ENCODE measurements around the gene TBC1D9B. TPM values are rescaled to one million over a fixed set of nuclear protein-coding genes. Genes with fewer than 3 reads are reported as not detected.

TBC1D9B gene
- total and polyA plus RNA-seq, 2 of the 13 experiments (the other 11 are each of a cell fraction or from before 2014, with no cell fraction given) = 35.0 to 50.0 TPM

DNA sequence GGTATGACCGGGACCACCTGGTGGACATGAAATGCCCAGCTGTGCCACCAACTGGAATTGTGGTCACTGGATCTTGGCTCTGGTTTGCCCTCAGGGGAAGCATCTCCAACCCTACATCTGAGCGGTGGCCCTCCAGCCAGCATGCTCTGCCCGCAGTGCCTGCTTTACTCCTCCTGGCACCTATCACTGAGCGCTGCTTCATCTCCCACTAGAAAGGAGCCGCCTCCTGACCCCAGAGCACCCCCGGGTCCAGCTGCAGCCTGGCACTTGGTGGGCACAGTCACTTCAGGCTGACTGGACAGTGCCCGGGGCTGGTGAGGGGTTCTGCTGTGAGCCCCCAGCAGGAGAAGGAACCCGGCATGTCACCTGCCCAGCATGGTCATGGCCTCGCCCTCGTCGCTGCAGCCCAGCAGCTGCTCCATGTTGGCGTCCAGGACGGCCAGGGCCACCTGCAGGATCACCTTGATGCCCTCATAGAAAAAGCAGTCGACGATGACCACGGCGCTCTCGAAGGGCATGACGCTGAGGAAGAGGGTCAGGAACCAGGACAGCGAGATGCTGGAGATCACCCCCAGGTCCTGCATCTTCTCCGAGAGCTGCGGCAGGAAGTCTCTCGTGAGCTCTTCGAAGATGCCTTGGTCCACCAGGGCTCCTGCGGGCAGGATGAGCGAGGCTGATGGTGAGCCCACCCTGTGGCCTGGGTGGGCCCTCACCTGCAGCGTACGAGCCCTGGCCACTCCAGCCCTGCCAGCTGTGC lies 33.0 kb downstream of the TBC1D9B start:
- Histone ChIP-seq H3K79me2 (ENCODE audit: insufficient read depth, low read length) (no peaks in the 10 kb centered on the region), H3K27me3 (ENCODE audit: control insufficient read depth in 1 of 2, insufficient read depth in 2 of 2, low read length in 2 of 2) (no peaks in the 10 kb centered on the region), H4K20me1 (ENCODE audit: insufficient read depth, low read length) (no peaks in the 10 kb centered on the region), H3K4me3 (replicated peaks in 1 of 3; ENCODE audit: insufficient read depth in 1 of 3, low read depth in 2 of 3, low read length in 3 of 3) (no peak overlapping the region), H3K36me3 (replicated peaks in 1 of 2; ENCODE audit: control insufficient read depth in 1 of 2, insufficient read depth in 2 of 2, low read length in 2 of 2) (peaks cover 22 to 61% of the 10 kb centered on the region in 2 experiments; a peak in 4 of 5 replicates), H3K9ac (ENCODE audit: insufficient read depth, low read depth, low read length) (no peak overlapping the region), H2AFZ (ENCODE audit: low read length) (no peak overlapping the region), H3K4me2 (ENCODE audit: low read depth, low read length) (no peak overlapping the region), H3K4me1 (ENCODE audit: insufficient read depth, low read length) (no peaks in the 10 kb centered on the region), H3K9me3 (ENCODE audit: low read length) (no peaks in the 10 kb centered on the region), H3K27ac (ENCODE audit: extremely low read length, insufficient read depth, low read length) (no peak overlapping the region)
- POLR2A ChIA-PET = no interaction called here
- ATAC-seq (no peak), DNase-seq (ENCODE audit: low spot score) (no peak), FAIRE-seq (no peak)
- intact Hi-C loops (cut with micrococcal nuclease; ENCODE audit: unreplicated experiment) = no loop called here
- BruUV-seq (replicated peaks) = no TSS peak
- in situ Hi-C loops (cut with HindIII; ENCODE audit: extremely low pct_ligation_motif_present, low pct_unique_long_range_greater_than_20kb) = no loop called here
- CTCF ChIA-PET (ENCODE audit: low intra/inter-chr PET ratio, low total read pairs) = no interaction called here
- TF ChIP-seq RFX1 (IDR thresholded peaks at IDR 0.05) (no peak), ZNF687 (CRISPR knock-in tag; IDR thresholded peaks at IDR 0.05) (peak; percentile 19; the same call in 1 of the 2 replicates), ZNF333 (CRISPR knock-in tag; IDR thresholded peaks at IDR 0.05; ENCODE audit: borderline replicate concordance) (no peak), KLF16 (CRISPR knock-in tag; IDR thresholded peaks at IDR 0.05) (no peak), UBTF (CRISPR knock-in tag; IDR thresholded peaks at IDR 0.05) (no peak), TBP (CRISPR knock-in tag; IDR thresholded peaks at IDR 0.05) (no peak), IRF9 (CRISPR knock-in tag; IDR thresholded peaks at IDR 0.05; ENCODE audit: borderline replicate concordance) (no peak), ZNF644 (CRISPR knock-in tag; IDR thresholded peaks at IDR 0.05; ENCODE audit: low read depth) (no peak), NFKB2 (CRISPR knock-in tag; IDR thresholded peaks at IDR 0.05; ENCODE audit: borderline replicate concordance) (no peak), AGO2 (optimal IDR thresholded peaks at IDR 0.05; ENCODE audit: low read depth, low read length) (peak; percentile 49), DMAP1 (CRISPR knock-in tag; IDR thresholded peaks at IDR 0.05) (no peak)
- TF ChIP-seq, protein P1, sequence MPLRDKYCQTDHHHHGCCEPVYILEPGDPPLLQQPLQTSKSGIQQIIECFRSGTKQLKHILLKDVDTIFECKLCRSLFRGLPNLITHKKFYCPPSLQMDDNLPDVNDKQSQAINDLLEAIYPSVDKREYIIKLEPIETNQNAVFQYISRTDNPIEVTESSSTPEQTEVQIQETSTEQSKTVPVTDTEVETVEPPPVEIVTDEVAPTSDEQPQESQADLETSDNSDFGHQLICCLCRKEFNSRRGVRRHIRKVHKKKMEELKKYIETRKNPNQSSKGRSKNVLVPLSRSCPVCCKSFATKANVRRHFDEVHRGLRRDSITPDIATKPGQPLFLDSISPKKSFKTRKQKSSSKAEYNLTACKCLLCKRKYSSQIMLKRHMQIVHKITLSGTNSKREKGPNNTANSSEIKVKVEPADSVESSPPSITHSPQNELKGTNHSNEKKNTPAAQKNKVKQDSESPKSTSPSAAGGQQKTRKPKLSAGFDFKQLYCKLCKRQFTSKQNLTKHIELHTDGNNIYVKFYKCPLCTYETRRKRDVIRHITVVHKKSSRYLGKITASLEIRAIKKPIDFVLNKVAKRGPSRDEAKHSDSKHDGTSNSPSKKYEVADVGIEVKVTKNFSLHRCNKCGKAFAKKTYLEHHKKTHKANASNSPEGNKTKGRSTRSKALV (CRISPR knock-in tag; IDR thresholded peaks at IDR 0.05) = no peak
- 100% methylated on average over 9 of the region's 28 CpGs for WGBS (ENCODE audit: low lambda C conversion rate)

All from HepG2 (cell line).